IMR-90 (cell line): Measurements from ENCODE around the gene GCH1. TPM values are rescaled to one million over a fixed set of nuclear protein-coding genes. Genes with fewer than 3 reads are reported as not detected.

Experiments used
- ATAC-seq: fragments of 200-7000 bp; cut with Tn5 transposase; 2 replicates; pipeline ENCODE4 v1.9.1; 2020; ENCODE audit warnings: low read depth, mild to moderate bottlenecking, moderate library complexity
- BruUV-seq: library from RNA; stranded (reverse); fragments of 400-500 nt; replicated peaks from 2 replicates; lab custom pipeline; 2021; lab: Mats Ljungman, UMichigan
- CTCF ChIA-PET: fragments of 300-600 bp; formaldehyde crosslinking; extraction: SDS; loops from one replicate; lab custom pipeline; 2021; ENCODE audit warnings: antibody characterized with exemption; lab: Yijun Ruan, JAX
- POLR2A ChIA-PET: fragments of 300-600 bp; sonication (Branson Sonifier 250); formaldehyde crosslinking; loops from one replicate; lab custom pipeline; 2022; ENCODE audit warnings: antibody characterized with exemption; ENCODE audit not compliant: unreplicated experiment; lab: Charles Lee
- DNase-seq: peaks from one replicate; pipeline ENCODE4 v3.0.0; 2013
- H2AFZ ChIP-seq: replicated peaks from 2 replicates; pipeline ENCODE3; 2013; ENCODE audit warnings: low read length, mild to moderate bottlenecking; ENCODE audit not compliant: poor library complexity
- H2AK5ac ChIP-seq: 2 replicates; pipeline ENCODE4 v1.6.1; 2013; ENCODE audit warnings: low read depth, low read length, inconsistent platforms
- H2AK9ac ChIP-seq: replicated peaks from 2 replicates; pipeline ENCODE3; 2013; ENCODE audit warnings: mild to moderate bottlenecking, low read depth, low read length, moderate library complexity; ENCODE audit not compliant: poor library complexity
- H2BK120ac ChIP-seq: 2 replicates; pipeline ENCODE4 v1.6.1; 2013; ENCODE audit warnings: low read depth, low read length, inconsistent platforms
- H2BK15ac ChIP-seq: 3 replicates; pipeline ENCODE4 v1.6.1; 2013; ENCODE audit warnings: low read depth, low read length, inconsistent platforms
- H2BK20ac ChIP-seq: 2 replicates; pipeline ENCODE4 v1.6.1; 2013; ENCODE audit warnings: low read depth, mild to moderate bottlenecking, inconsistent platforms, low read length, moderate library complexity
- H2BK5ac ChIP-seq: 2 replicates; pipeline ENCODE4 v1.6.1; 2013; ENCODE audit warnings: mild to moderate bottlenecking, low read depth, low read length, inconsistent platforms; ENCODE audit not compliant: poor library complexity, severe bottlenecking
- H3K14ac ChIP-seq: replicated peaks from 2 replicates; pipeline ENCODE4 v1.6.1; 2013; ENCODE audit warnings: low read depth, low read length, inconsistent platforms
- H3K18ac ChIP-seq: 2 replicates; pipeline ENCODE4 v1.6.1; 2013; ENCODE audit warnings: low read depth, low read length, control low read depth
- H3K23ac ChIP-seq: 2 replicates; pipeline ENCODE4 v1.6.1; 2013; ENCODE audit warnings: low read depth, low read length, inconsistent platforms
- H3K27ac ChIP-seq: 2 replicates; pipeline ENCODE4 v1.5.1; 2013; ENCODE audit warnings: mild to moderate bottlenecking, control low read depth, low read length; ENCODE audit not compliant: insufficient read depth
- H3K27me3 ChIP-seq: 2 replicates; pipeline ENCODE4 v1.6.1; 2013; ENCODE audit warnings: low read length; ENCODE audit not compliant: control insufficient read depth, insufficient read depth
- H3K36me3 ChIP-seq: 2 replicates; pipeline ENCODE4 v1.6.1; 2013; ENCODE audit warnings: low read length, mixed read lengths; ENCODE audit not compliant: control insufficient read depth, insufficient read depth
- H3K4ac ChIP-seq: 2 replicates; pipeline ENCODE4 v1.6.1; 2013; ENCODE audit warnings: low read depth, low read length, inconsistent platforms
- H3K4me1 ChIP-seq: 2 replicates; pipeline ENCODE4 v1.6.1; 2013; ENCODE audit warnings: low read length, mixed read lengths; ENCODE audit not compliant: control insufficient read depth, insufficient read depth
- H3K4me2 ChIP-seq: 2 replicates; pipeline ENCODE4 v1.6.1; 2013; ENCODE audit warnings: low read depth, mild to moderate bottlenecking, control low read depth, low read length, moderate library complexity
- H3K4me3 ChIP-seq: 2 replicates; pipeline ENCODE4 v1.5.1; 2013; ENCODE audit warnings: low read depth, mild to moderate bottlenecking, control low read depth, low read length, moderate library complexity; ENCODE audit not compliant: insufficient read depth
- H3K56ac ChIP-seq: 2 replicates; pipeline ENCODE4 v1.6.1; 2013; ENCODE audit warnings: low read length, inconsistent platforms; ENCODE audit not compliant: insufficient read depth; ENCODE audit errors: extremely low read depth
- H3K79me1 ChIP-seq, 2 experiments: 2 replicates each; pipeline ENCODE4 v1.6.1; 2013; ENCODE audit warnings: low read length in 2 of 2, inconsistent platforms in 1 of 2, low read depth in 1 of 2
- H3K9ac ChIP-seq: 2 replicates; pipeline ENCODE4 v1.6.1; 2013; ENCODE audit warnings: low read depth, low read length, control low read depth
- H3K9me1 ChIP-seq: 2 replicates; pipeline ENCODE4 v1.6.1; 2013; ENCODE audit warnings: low read length, inconsistent platforms; ENCODE audit not compliant: insufficient read depth
- H3K9me3 ChIP-seq: 2 replicates; pipeline ENCODE4 v1.6.1; 2013; ENCODE audit warnings: low read length; ENCODE audit not compliant: control insufficient read depth, insufficient read depth
- H4K20me1 ChIP-seq: 2 replicates; pipeline ENCODE4 v1.6.1; 2013; ENCODE audit warnings: low read length, inconsistent platforms; ENCODE audit not compliant: insufficient read depth
- H4K5ac ChIP-seq: 2 replicates; pipeline ENCODE4 v1.6.1; 2013; ENCODE audit warnings: mild to moderate bottlenecking, low read depth, low read length, control low read depth
- H4K8ac ChIP-seq, 2 experiments: 2 replicates each; pipeline ENCODE4 v1.6.1; 2013; ENCODE audit warnings: low read depth in 2 of 2, low read length in 2 of 2, control low read depth in 1 of 2, inconsistent platforms in 1 of 2
- H4K91ac ChIP-seq: 2 replicates; pipeline ENCODE4 v1.6.1; 2013; ENCODE audit warnings: low read depth, low read length, inconsistent platforms; ENCODE audit not compliant: insufficient read depth
- BHLHE40 ChIP-seq: fragments of 150-350 bp; IDR thresholded peaks from 2 replicates; pipeline ENCODE4 v1.6.1; 2016; ENCODE audit warnings: mild to moderate bottlenecking, low read depth, low read length
- CEBPB ChIP-seq: IDR thresholded peaks from 2 replicates; pipeline ENCODE4 v1.6.1; 2012; ENCODE audit warnings: low read depth, low read length, improper control_type of control experiment
- CHD1 ChIP-seq: IDR thresholded peaks from 2 replicates; pipeline ENCODE4 v1.6.1; 2012; ENCODE audit warnings: low read depth, low read length, improper control_type of control experiment
- FOS ChIP-seq: fragments of 150-350 bp; IDR thresholded peaks from 2 replicates; pipeline ENCODE4 v1.6.1; 2016; ENCODE audit warnings: low read depth, low read length
- MAFK ChIP-seq: IDR thresholded peaks from 2 replicates; pipeline ENCODE4 v1.6.1; 2012; ENCODE audit warnings: low read depth, low read length, improper control_type of control experiment
- MAZ ChIP-seq: IDR thresholded peaks from 2 replicates; pipeline ENCODE4 v1.6.1; 2012; ENCODE audit warnings: low read depth, mild to moderate bottlenecking, low read length, improper control_type of control experiment, moderate library complexity, borderline replicate concordance
- MXI1 ChIP-seq: IDR thresholded peaks from 2 replicates; pipeline ENCODE4 v1.6.1; 2012; ENCODE audit warnings: low read depth, mild to moderate bottlenecking, low read length, moderate library complexity, borderline replicate concordance
- NFE2L2 ChIP-seq: fragments of 150-350 bp; IDR thresholded peaks from 2 replicates; pipeline ENCODE4 v1.6.1; 2016; ENCODE audit warnings: low read depth, mild to moderate bottlenecking, low read length
- POLR2A ChIP-seq: IDR thresholded peaks from 2 replicates; pipeline ENCODE4 v1.6.1; 2012; ENCODE audit warnings: mild to moderate bottlenecking, low read depth, low read length
- RAD21 ChIP-seq: IDR thresholded peaks from 2 replicates; pipeline ENCODE4 v1.6.1; 2012; ENCODE audit warnings: low read length, improper control_type of control experiment
- RCOR1 ChIP-seq: IDR thresholded peaks from 2 replicates; pipeline ENCODE4 v1.6.1; 2012; ENCODE audit warnings: mild to moderate bottlenecking, low read length, improper control_type of control experiment; ENCODE audit not compliant: insufficient replicate concordance
- RFX5 ChIP-seq: IDR thresholded peaks from 2 replicates; pipeline ENCODE4 v1.8.0; 2012; ENCODE audit warnings: low read depth, mild to moderate bottlenecking, low read length, moderate library complexity
- SMC3 ChIP-seq: fragments of 150-350 bp; IDR thresholded peaks from 2 replicates; pipeline ENCODE4 v1.6.1; 2016; ENCODE audit warnings: low read depth, mild to moderate bottlenecking, antibody characterized with exemption, low read length, moderate library complexity
- WGBS, 2 experiments: methylation state at CpG; one replicate each; pipeline versions ENCODE4 v1.1.5 to v1.1.7; 2013; ENCODE audit warnings: missing lambda C conversion rate in 2 of 2; ENCODE audit not compliant: insufficient read length in 1 of 2; ENCODE audit errors: extremely low coverage in 2 of 2; 5-methylcytosine and 5-hydroxymethylcytosine counted together
- dilution Hi-C: fragments of 300-500 bp; cut with HindIII; formaldehyde crosslinking; loops from one replicate; pipeline ENCODE4 v1.14.3; 2018; ENCODE audit warnings: low sequenced_read_pairs; ENCODE audit not compliant: unreplicated experiment
- in situ Hi-C: fragments of 300-500 bp; cut with MboI; formaldehyde crosslinking; loops from 3 replicates; pipeline ENCODE4 v1.14.3; 2019; ENCODE audit warnings: low sequenced_read_pairs, inconsistent platforms, mixed read lengths
- intact Hi-C: fragments of 100-400 bp; cut with micrococcal nuclease; formaldehyde crosslinking; loops from 2 replicates; pipeline ENCODE4 v1.10.0; 2022
- polyA plus RNA-seq, 3 experiments: library from polyadenylated mRNA; depleted of rRNA; stranded (reverse); fragments of >200 nt; gene quantifications; 2 replicates each; pipeline ENCODE4 v1.2.3, GENCODE V29; 2012; ENCODE audit warnings: low replicate concordance in 1 of 3
- total RNA-seq: library from RNA; depleted of rRNA; stranded (reverse); fragments of >200 nt; gene quantifications from 2 replicates; pipeline ENCODE4 v1.2.3, GENCODE V29; 2012
- TF ChIP-seq, protein P1 (sequence below): fragments of 150-350 bp; IDR thresholded peaks from 2 replicates; pipeline ENCODE4 v1.6.1; 2017; ENCODE audit warnings: mild to moderate bottlenecking, antibody characterized with exemption, low read length, low read depth
- TF ChIP-seq, protein P2 (sequence below): conservative IDR thresholded peaks from 2 replicates; pipeline ENCODE4 v1.5.1; 2012; ENCODE audit warnings: mild to moderate bottlenecking, low read depth, low read length, improper control_type of control experiment
- TF ChIP-seq, protein P3 (sequence below): fragments of 150-350 bp; IDR thresholded peaks from 2 replicates; pipeline ENCODE4 v1.6.1; 2016; ENCODE audit warnings: low read depth, mild to moderate bottlenecking, low read length, moderate library complexity, borderline replicate concordance

The GCH1 gene
- total and polyA plus RNA-seq, 2 of the 4 experiments (the other 2 are of a cell fraction): 0.54 to 0.74 TPM

DNA sequence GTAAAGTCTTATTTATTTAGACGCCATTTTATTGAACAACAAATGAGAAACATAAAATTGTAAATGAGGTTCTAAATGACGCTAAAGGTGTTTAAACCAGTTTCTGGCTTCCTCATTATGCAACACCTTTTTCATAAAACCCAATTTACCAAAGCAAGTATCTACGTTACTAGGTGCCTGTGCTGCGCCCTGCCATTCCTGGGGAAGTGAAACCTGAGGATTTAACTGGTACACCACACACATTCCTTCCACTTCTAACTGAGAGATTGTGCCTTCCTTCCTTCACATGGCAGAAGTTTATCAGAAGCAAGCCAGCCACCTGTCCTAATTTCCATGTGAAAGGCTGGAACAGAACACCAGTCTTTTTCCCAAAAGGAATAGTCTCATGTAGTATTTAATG is 40.3 kb upstream of the GCH1 start:
- H2BK120ac ChIP-seq: no peak overlapping the region
- H4K8ac ChIP-seq: no peak overlapping the region
- H2BK5ac ChIP-seq: no peak overlapping the region
- dilution Hi-C loops (no loop called here), in situ Hi-C loops (no loop called here), intact Hi-C loops (no loop called here)
- no peak overlapping the region for H2AK9ac ChIP-seq
- H4K91ac ChIP-seq: no peak overlapping the region
- H3K56ac ChIP-seq: no peak overlapping the region
- H3K27me3 ChIP-seq: no peaks in the 10 kb centered on the region
- no peak overlapping the region for H3K14ac ChIP-seq
- ATAC-seq (no peak), DNase-seq (no peak)
- no peak overlapping the region for H4K5ac ChIP-seq
- H3K4me3 ChIP-seq: no peak overlapping the region
- no peak overlapping the region for H3K18ac ChIP-seq
- H2BK20ac ChIP-seq: no peak overlapping the region
- H4K20me1 ChIP-seq: no peaks in the 10 kb centered on the region
- H3K9ac ChIP-seq: no peak overlapping the region
- H2BK15ac ChIP-seq: no peak overlapping the region
- no peak overlapping the region for H2AK5ac ChIP-seq
- no peak overlapping the region for H3K4ac ChIP-seq
- TF ChIP-seq MAZ (no peak), FOS (no peak), RCOR1 (no peak), MAFK (no peak), POLR2A (no peak), RFX5 (no peak), SMC3 (no peak), NFE2L2 (no peak), RAD21 (no peak), CEBPB (no peak), MXI1 (no peak), BHLHE40 (no peak), CHD1 (no peak)
- TF ChIP-seq, protein P1, sequence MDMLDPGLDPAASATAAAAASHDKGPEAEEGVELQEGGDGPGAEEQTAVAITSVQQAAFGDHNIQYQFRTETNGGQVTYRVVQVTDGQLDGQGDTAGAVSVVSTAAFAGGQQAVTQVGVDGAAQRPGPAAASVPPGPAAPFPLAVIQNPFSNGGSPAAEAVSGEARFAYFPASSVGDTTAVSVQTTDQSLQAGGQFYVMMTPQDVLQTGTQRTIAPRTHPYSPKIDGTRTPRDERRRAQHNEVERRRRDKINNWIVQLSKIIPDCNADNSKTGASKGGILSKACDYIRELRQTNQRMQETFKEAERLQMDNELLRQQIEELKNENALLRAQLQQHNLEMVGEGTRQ: no peak
- TF ChIP-seq, protein P2, sequence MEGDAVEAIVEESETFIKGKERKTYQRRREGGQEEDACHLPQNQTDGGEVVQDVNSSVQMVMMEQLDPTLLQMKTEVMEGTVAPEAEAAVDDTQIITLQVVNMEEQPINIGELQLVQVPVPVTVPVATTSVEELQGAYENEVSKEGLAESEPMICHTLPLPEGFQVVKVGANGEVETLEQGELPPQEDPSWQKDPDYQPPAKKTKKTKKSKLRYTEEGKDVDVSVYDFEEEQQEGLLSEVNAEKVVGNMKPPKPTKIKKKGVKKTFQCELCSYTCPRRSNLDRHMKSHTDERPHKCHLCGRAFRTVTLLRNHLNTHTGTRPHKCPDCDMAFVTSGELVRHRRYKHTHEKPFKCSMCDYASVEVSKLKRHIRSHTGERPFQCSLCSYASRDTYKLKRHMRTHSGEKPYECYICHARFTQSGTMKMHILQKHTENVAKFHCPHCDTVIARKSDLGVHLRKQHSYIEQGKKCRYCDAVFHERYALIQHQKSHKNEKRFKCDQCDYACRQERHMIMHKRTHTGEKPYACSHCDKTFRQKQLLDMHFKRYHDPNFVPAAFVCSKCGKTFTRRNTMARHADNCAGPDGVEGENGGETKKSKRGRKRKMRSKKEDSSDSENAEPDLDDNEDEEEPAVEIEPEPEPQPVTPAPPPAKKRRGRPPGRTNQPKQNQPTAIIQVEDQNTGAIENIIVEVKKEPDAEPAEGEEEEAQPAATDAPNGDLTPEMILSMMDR: no peak
- TF ChIP-seq, protein P3, sequence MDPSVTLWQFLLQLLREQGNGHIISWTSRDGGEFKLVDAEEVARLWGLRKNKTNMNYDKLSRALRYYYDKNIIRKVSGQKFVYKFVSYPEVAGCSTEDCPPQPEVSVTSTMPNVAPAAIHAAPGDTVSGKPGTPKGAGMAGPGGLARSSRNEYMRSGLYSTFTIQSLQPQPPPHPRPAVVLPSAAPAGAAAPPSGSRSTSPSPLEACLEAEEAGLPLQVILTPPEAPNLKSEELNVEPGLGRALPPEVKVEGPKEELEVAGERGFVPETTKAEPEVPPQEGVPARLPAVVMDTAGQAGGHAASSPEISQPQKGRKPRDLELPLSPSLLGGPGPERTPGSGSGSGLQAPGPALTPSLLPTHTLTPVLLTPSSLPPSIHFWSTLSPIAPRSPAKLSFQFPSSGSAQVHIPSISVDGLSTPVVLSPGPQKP: no peak
- no peaks in the 10 kb centered on the region; a peak in 1 of 4 replicates for H3K79me1 ChIP-seq
- no peak overlapping the region for H3K23ac ChIP-seq
- no peak overlapping the region for H3K4me2 ChIP-seq
- no CpG with 5 or more reads among the region's 4 CpGs for WGBS, 2 experiments
- ChIA-PET POLR2A (no interaction called here), CTCF (no interaction called here)
- no peaks in the 10 kb centered on the region for H3K9me3 ChIP-seq
- BruUV-seq: no TSS peak
- H3K4me1 ChIP-seq: no peaks in the 10 kb centered on the region
- 0 out of 2 replicates have a peak, but pooled peaks cover 2% of the 10 kb centered on the region for H3K9me1 ChIP-seq
- H3K36me3 ChIP-seq: 0 out of 2 replicates have a peak, but pooled peaks cover under 1% of the 10 kb centered on the region
- H3K27ac ChIP-seq: no peak overlapping the region
- H2AFZ ChIP-seq: no peak overlapping the region
